ENCODE results near the gene PPP4R3A.

DNA sequence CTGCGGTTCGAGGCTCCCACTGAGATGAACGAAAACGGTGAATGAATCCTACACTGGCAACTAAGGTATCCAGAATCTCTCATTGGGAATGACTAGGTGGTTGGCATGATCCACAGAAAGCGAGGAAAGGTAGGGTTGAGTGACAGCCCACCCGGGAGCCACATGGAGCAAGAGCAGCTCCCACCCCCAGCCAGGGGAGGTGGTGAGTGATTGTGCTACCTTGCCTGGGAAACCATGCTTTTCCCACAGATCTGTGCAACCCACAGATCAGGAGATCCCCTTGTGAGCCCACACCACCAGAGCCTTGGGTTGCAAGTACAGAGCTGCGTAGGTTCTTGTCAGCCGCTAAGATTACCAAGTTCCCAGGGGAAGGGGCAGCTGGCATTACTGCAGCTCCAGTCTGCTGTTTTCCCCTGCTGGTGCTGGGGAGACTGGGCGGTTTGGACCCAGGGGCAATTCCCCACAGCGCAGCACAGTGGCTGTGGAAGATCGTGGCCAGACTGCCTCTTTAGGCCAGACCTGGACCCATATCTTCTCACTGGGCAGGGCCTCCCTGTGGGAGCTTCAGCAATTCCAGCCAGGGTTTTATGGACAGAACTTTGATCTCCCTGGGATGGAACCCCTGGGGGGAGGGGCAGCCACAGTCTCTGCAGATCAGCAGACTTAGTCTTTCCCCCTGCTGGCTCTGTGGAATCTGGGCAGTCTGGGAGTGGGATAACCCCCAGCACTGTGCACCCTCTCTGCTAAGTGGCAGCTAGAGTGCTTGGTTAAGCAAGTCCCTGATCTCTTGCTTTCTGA lies 44.6 kb upstream of the PPP4R3A start:
- TF ChIP-seq, protein P1, sequence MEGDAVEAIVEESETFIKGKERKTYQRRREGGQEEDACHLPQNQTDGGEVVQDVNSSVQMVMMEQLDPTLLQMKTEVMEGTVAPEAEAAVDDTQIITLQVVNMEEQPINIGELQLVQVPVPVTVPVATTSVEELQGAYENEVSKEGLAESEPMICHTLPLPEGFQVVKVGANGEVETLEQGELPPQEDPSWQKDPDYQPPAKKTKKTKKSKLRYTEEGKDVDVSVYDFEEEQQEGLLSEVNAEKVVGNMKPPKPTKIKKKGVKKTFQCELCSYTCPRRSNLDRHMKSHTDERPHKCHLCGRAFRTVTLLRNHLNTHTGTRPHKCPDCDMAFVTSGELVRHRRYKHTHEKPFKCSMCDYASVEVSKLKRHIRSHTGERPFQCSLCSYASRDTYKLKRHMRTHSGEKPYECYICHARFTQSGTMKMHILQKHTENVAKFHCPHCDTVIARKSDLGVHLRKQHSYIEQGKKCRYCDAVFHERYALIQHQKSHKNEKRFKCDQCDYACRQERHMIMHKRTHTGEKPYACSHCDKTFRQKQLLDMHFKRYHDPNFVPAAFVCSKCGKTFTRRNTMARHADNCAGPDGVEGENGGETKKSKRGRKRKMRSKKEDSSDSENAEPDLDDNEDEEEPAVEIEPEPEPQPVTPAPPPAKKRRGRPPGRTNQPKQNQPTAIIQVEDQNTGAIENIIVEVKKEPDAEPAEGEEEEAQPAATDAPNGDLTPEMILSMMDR (IDR thresholded peaks at IDR 0.05; ENCODE audit: low read depth, low read length), result no peak
- no peak for TF ChIP-seq POLR2A (IDR thresholded peaks at IDR 0.05; ENCODE audit: extremely low read depth, insufficient read length)
- no peak for TF ChIP-seq MYC (IDR thresholded peaks at IDR 0.05; ENCODE audit: low read depth, low read length)

All from NB4 (cell line).